Mucosa of descending colon (tissue), 3 donors: ENCODE data around the gene HLA-DOB. TPM values are rescaled to one million over a fixed set of nuclear protein-coding genes. Genes with fewer than 3 reads are reported as not detected.
A peak's percentile ranks its signal among the peaks of the same experiment; 100 is the strongest.

Experiments
- ATAC-seq: fragments of 200-7000 bp; cut with Tn5 transposase; one replicate; pipeline ENCODE4 v1.9.1; 2020; ENCODE audit warnings: mild to moderate bottlenecking, moderate library complexity
- DNase-seq, 3 donors: peaks; one replicate each; pipeline ENCODE4 v3.0.0-alpha.2; 2020
- H3K36me3 ChIP-seq: fragments of 200-600 bp; one replicate; pipeline ENCODE4 v1.8.0; 2021; ENCODE audit warnings: low read depth, mild to moderate bottlenecking
- H3K4me1 ChIP-seq: fragments of 200-600 bp; one replicate; pipeline ENCODE4 v1.8.0; 2021; ENCODE audit warnings: low read depth, mild to moderate bottlenecking
- H3K4me3 ChIP-seq: fragments of 200-600 bp; one replicate; pipeline ENCODE4 v1.8.0; 2021; ENCODE audit warnings: mild to moderate bottlenecking
- H3K9me3 ChIP-seq: fragments of 200-600 bp; one replicate; pipeline ENCODE4 v1.8.0; 2021; ENCODE audit warnings: mild to moderate bottlenecking
- intact Hi-C, 2 donors: fragments of 100-400 bp; cut with DNase I in 1 of 2; cut with micrococcal nuclease in 1 of 2; formaldehyde crosslinking; loops; one replicate each; pipeline versions ENCODE4 v1.11.0 to v1.11.1; 2022; cut with DNase I, micrococcal nuclease
- total RNA-seq, 3 donors: library from RNA; stranded (reverse); fragmentation: NEBNext Ultra II Directional in 2 of 3; extraction: Animal tissue kit (Norgen Biotek cat#: 25700) in 2 of 3; gene quantifications; one replicate each; pipeline versions ENCODE4 v1.2.1 to v1.2.4, GENCODE V29; 2021 to 2023
- TF ChIP-seq, protein P1 (sequence below): fragments of 200-600 bp; IDR thresholded peaks from one replicate; pipeline ENCODE4 v1.8.0; 2022; ENCODE audit warnings: antibody characterized with exemption, mild to moderate bottlenecking
- donor health status: DM: no; HTN: no; CAD: no; lungs with moderate emphysema.
- donor health status: DM: no; HTN: no; CAD: no.
- donor health status: DM: no; HTN: yes; CAD: no.

HLA-DOB gene
- total RNA-seq, 3 donors from 2014 or later = 0.38 to 0.87 TPM; not detected in 1

DNA sequence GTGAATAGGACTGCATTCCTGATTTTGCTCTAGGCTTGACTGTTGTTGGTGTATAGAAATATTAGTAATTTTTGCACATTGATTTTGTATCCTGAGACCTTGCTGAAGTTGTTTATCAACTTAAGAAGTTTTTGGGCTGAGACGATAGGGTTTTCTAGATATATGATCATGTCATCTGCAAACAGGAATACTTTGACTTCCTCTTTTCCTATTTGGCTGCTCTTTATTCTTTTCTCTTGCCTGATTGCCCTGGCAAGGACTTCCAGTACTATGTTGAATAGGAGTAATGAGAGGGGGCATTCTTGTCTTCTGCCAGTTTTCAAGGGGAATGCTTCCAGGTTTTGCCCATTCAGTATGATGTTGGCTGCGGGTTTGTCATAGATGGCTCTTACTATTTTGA lies 13.4 kb downstream of the HLA-DOB start:
- TF ChIP-seq, protein P1, sequence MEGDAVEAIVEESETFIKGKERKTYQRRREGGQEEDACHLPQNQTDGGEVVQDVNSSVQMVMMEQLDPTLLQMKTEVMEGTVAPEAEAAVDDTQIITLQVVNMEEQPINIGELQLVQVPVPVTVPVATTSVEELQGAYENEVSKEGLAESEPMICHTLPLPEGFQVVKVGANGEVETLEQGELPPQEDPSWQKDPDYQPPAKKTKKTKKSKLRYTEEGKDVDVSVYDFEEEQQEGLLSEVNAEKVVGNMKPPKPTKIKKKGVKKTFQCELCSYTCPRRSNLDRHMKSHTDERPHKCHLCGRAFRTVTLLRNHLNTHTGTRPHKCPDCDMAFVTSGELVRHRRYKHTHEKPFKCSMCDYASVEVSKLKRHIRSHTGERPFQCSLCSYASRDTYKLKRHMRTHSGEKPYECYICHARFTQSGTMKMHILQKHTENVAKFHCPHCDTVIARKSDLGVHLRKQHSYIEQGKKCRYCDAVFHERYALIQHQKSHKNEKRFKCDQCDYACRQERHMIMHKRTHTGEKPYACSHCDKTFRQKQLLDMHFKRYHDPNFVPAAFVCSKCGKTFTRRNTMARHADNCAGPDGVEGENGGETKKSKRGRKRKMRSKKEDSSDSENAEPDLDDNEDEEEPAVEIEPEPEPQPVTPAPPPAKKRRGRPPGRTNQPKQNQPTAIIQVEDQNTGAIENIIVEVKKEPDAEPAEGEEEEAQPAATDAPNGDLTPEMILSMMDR = no peak
- DNase-seq = no peak
- Histone ChIP-seq H3K9me3 (no peaks in the 10 kb centered on the region), H3K36me3 (no peaks in the 10 kb centered on the region), H3K4me3 (no peak overlapping the region), H3K4me1 (no peaks in the 10 kb centered on the region)
- intact Hi-C loops = no loop called here
- no peak for ATAC-seq

DNA sequence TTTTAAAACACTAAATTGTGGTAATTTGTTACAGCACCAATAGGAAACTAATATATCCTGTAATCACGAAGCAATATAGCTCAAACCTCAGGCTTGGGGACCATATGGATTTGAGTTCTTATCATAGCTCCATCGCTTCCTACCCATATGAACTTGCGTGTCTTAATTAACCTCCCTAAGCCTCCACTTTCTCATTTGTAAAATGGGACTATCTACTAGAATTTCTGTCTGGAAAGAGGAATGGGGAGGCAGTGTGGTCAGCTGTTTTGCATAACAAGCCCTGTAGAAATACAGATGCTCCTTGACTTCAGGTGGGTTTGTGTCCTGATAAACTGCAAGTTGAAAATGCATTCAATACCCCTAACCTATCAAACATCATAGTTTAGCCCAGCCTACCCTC lies 17.1 kb downstream of the HLA-DOB start:
- TF ChIP-seq, protein P1 = no peak
- intact Hi-C loops = loop anchor here in 1 of 2 donors (5.0 kb wide), 1 partner anchor 387 kb away; no protein-coding TSS in a partner anchor
- Histone ChIP-seq H3K4me1 (no peaks in the 10 kb centered on the region), H3K4me3 (no peak overlapping the region), H3K36me3 (no peaks in the 10 kb centered on the region), H3K9me3 (no peaks in the 10 kb centered on the region)
- DNase-seq = no peak
- ATAC-seq = no peak

DNA sequence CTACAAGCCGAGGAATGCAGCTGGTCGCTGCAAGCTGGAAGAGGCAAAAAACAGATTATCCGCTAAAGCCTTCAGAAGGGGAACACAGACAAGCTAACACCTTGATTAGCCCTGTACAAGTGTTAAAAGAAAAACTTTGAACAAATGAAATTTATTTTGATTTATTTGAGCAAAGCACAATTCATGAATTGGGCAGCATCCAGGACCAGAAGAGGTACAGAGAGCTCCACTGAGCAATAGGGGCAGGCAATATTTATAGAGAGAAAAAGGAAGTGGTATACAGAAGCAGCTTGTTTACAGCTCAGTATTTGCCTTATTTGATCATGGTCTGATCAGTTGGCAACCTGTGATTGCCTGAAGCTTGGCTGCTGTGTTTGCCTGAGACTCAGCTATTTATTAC lies 17.6 kb downstream of the HLA-DOB start:
- Histone ChIP-seq H3K4me1 (no peaks in the 10 kb centered on the region), H3K9me3 (no peaks in the 10 kb centered on the region), H3K4me3 (no peak overlapping the region), H3K36me3 (no peaks in the 10 kb centered on the region)
- DNase-seq = no peak
- TF ChIP-seq, protein P1 = no peak
- intact Hi-C loops = loop anchor here in 1 of 2 donors (5.0 kb wide), 1 partner anchor 387 kb away; no protein-coding TSS in a partner anchor
- ATAC-seq = no peak

DNA sequence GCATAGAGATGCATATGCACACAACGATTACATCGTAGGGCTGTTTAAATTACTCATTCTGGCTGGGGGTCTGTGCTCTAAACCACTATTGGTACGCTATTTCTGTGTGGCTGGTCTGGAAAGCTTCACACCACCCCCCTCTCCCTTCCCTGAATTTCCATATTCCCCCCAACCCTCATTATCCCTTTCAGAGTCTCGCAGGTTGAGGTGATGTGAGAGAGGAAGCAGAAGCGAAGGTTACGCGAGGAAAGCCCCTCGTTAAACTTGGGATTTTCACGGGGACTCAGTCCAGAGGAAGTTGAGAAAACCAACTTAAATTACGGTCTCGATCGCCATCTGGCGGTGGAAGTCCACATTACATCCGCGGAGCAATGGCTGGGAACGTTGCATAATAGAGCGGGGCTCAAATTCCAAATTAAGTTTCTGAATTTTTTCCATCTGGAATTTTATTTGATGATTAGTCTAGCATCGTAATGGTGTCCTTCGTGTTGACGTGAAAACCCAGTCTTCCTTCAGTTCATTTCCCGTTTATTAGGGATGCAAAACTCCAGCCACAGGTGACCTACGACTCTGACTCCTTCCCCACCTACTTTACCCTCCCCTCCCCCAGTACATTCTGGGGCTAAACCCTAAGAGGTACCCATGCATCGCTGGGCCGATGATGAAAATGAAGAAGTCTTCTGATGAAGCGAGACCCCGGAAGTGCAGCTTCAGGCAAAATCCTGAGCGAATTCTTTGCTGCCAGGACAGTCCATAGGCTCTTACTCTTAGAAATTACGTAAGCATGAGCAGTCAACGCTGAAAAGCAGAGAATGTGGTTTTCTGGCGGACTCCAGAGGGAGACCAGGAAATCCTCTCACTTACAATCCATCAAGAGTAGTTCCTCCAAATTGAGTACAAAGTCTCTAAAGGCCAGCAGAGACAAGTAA lies 19.7 kb downstream of the HLA-DOB start:
- no peaks in the 10 kb centered on the region for H3K4me1 ChIP-seq
- DNase-seq (peak; percentile 66 to 90 (median 81)), ATAC-seq (peak; percentile 87)
- TF ChIP-seq, protein P1 = peak; percentile 84
- H3K36me3 ChIP-seq = no peaks in the 10 kb centered on the region
- intact Hi-C loops = loop anchor here in 1 of 2 donors (5.0 kb wide), 1 partner anchor 385 kb away; no protein-coding TSS in a partner anchor
- H3K9me3 ChIP-seq = no peaks in the 10 kb centered on the region
- H3K4me3 ChIP-seq = no peak overlapping the region

DNA sequence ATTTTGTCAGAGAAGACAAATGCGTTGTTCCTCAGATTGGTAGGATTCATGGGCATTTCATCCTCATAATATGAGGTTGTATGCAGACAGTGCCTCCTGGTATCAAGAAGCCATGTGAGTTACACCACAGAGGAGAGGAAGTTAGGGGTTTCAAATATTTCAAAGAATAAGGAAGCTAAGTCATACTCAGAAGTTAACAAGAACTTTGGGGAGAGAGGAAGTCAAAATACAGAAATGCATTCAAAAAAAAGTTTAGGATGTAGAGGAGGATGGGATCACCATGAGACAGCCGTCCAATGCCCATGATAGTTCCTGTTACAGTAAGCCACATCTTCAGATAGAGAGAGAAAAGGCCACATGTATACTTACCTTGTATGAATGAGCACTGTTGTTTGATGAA lies 22.3 kb downstream of the HLA-DOB start:
- H3K9me3 ChIP-seq = no peaks in the 10 kb centered on the region
- TF ChIP-seq, protein P1 = no peak
- no peaks in the 10 kb centered on the region for H3K36me3 ChIP-seq
- DNase-seq (no peak), ATAC-seq (peak; percentile 41)
- H3K4me3 ChIP-seq = no peak overlapping the region
- H3K4me1 ChIP-seq = no peaks in the 10 kb centered on the region
- intact Hi-C loops = no loop called here
